Stimulated activated CD4-positive, alpha-beta T cell treated with anti-CD3 and anti-CD28 coated beads, Interleukin-4, amount 100 ng/mL, for 1 hour (primary cell): ENCODE measurements around the gene TM7SF2.
"Not testable (repeated sequence)": the region's sequence is repeated elsewhere in the genome, so short reads cannot be mapped to it uniquely, and the experiment has no call there.

Experiments used
- DNase-seq: peaks from one replicate; pipeline ENCODE4 v3.0.0-alpha.2; 2020

TM7SF2 gene

GRCh38 chr11:65115361-65116082 is 3.9 kb downstream of the TM7SF2 start:
- DNase-seq, result no peak

GRCh38 chr11:65116370-65117205 is 4.9 kb downstream of the TM7SF2 start:
- DNase-seq, result peak; percentile 63

- peak; percentile 100 for DNase-seq
Observed at GRCh38 chr11:65117206-65118096, 5.8 kb downstream of the TM7SF2 start, which contains the start of gene ZNHIT2. Gene ZNHIT2, minus strand, starts transcription at chr11:65117701. Its CDS starts 48 bp downstream, at chr11:65117653.

GRCh38 chr11:65118097-65118837 is 6.6 kb downstream of the TM7SF2 start:
- DNase-seq, result no peak

- not testable (repeated sequence) for DNase-seq
Observed at GRCh38 chr11:65118891-65119669, 7.4 kb downstream of the TM7SF2 start.

- no peak for DNase-seq
Observed at GRCh38 chr11:65119670-65119995, 8.0 kb downstream of the TM7SF2 start.

- DNase-seq, result no peak
Observed at GRCh38 chr11:65120831-65121230, 9.2 kb downstream of the TM7SF2 start.

GRCh38 chr11:65121447-65121864 is 9.8 kb downstream of the TM7SF2 start:
- peak; percentile 37 for DNase-seq

- DNase-seq, result peak; percentile 99
Observed at GRCh38 chr11:65121865-65122696, 10.4 kb downstream of the TM7SF2 start, which contains the start of the genes FAU and MRPL49. Gene FAU, minus strand, starts transcription at chr11:65122134. Its CDS starts 321 bp downstream, at chr11:65121813. Gene MRPL49, plus strand, starts transcription at chr11:65122321. Its CDS starts 26 bp downstream, at chr11:65122347.

GRCh38 chr11:65124480-65125196 is 13.0 kb downstream of the TM7SF2 start:
- DNase-seq, result no peak

- no peak for DNase-seq
Observed at GRCh38 chr11:65125197-65126056, 13.8 kb downstream of the TM7SF2 start.

- DNase-seq, result no peak
Observed at GRCh38 chr11:65126624-65127274, 15.1 kb downstream of the TM7SF2 start.

- DNase-seq, result no peak
Observed at GRCh38 chr11:65127473-65128181, 16.0 kb downstream of the TM7SF2 start.

GRCh38 chr11:65128182-65129145 is 16.8 kb downstream of the TM7SF2 start:
- DNase-seq, result no peak

GRCh38 chr11:65129649-65130441 is 18.2 kb downstream of the TM7SF2 start:
- no peak for DNase-seq
